Gastrocnemius medialis (tissue), 4 donors: ENCODE data around the gene ZNRF4. TPM values are rescaled to one million over a fixed set of nuclear protein-coding genes. Genes with fewer than 3 reads are reported as not detected.

Experiments used
- ATAC-seq, 2 donors: fragments of 150-250 bp; one replicate each; pipeline ENCODE4 v1.9.1; 2016
- DNase-seq, 2 donors: peaks; one replicate each; pipeline ENCODE4 v3.0.0-alpha.2; 2019
- H3K27ac ChIP-seq, 4 donors: fragments of 200-600 bp; sonication (generic); 1 replicate in 1 of 4; 2 replicates in 3 of 4; pipeline ENCODE4 v1.5.1; 2016 to 2018; ENCODE audit warnings: mild to moderate bottlenecking in 2 of 4, moderate library complexity in 1 of 4
- H3K27me3 ChIP-seq, 3 donors: fragments of 200-600 bp; sonication (generic) in 2 of 3; 1 replicate in 1 of 3; 2 replicates in 2 of 3; pipeline versions ENCODE4 v1.5.1 to v1.6.0; 2016 to 2019; ENCODE audit warnings: mild to moderate bottlenecking in 1 of 3, moderate library complexity in 1 of 3
- H3K36me3 ChIP-seq, 2 donors: fragments of 200-600 bp; sonication (generic) in 1 of 2; one replicate each; pipeline ENCODE4 v1.5.1; 2017 to 2018
- H3K4me1 ChIP-seq, 2 donors: fragments of 200-600 bp; sonication (generic) in 1 of 2; one replicate each; pipeline ENCODE4 v1.5.1; 2016 to 2017; ENCODE audit warnings: mild to moderate bottlenecking in 2 of 2
- H3K4me3 ChIP-seq, 4 donors: fragments of 200-600 bp; sonication (generic) in 3 of 4; 1 replicate in 1 of 4; 2 replicates in 3 of 4; pipeline ENCODE4 v1.5.1; 2016 to 2019; ENCODE audit warnings: mild to moderate bottlenecking in 2 of 4
- H3K9me3 ChIP-seq, 3 donors: fragments of 200-600 bp; sonication (generic) in 2 of 3; 1 replicate in 1 of 3; 2 replicates in 2 of 3; pipeline ENCODE4 v1.5.1; 2016 to 2019
- POLR2A ChIP-seq, 2 donors: fragments of 450-650 bp; IDR thresholded peaks; one replicate each; pipeline ENCODE4 v1.6.1; 2017; ENCODE audit warnings: antibody characterized with exemption in 2 of 2, mild to moderate bottlenecking in 2 of 2, moderate library complexity in 2 of 2
- in situ Hi-C, 4 donors: fragments of 200-750 bp; cut with MboI; loops; one replicate each; pipeline versions ENCODE4 v1.15.0 to v1.8.0; 2017; ENCODE audit warnings: low sequenced_read_pairs in 4 of 4
- intact Hi-C: fragments of 100-400 bp; cut with DNase I; formaldehyde crosslinking; loops from one replicate; pipeline ENCODE4 v1.15.1; 2023; ENCODE audit warnings: low total_unique reads
- total RNA-seq, 4 donors: library from RNA; depleted of rRNA; stranded (reverse); fragments of >200 nt; gene quantifications; one replicate each; pipeline versions ENCODE4 v1.1.0 to v1.2.3, GENCODE V29; 2016
- TF ChIP-seq, protein P1 (sequence below), 5 experiments: fragments of 450-650 bp in 3 of 5; fragments of 200-600 bp in 2 of 5; sonication (generic) in 2 of 5; IDR thresholded peaks in 4 of 5; conservative IDR thresholded peaks in 1 of 5; 1 replicate in 4 of 5; 2 replicates in 1 of 5; pipeline ENCODE4 v1.5.1; 2016 to 2019; ENCODE audit warnings: antibody characterized with exemption in 5 of 5, mild to moderate bottlenecking in 3 of 5, moderate library complexity in 3 of 5

Gene ZNRF4
- total RNA-seq, 4 donors from 2014 or later, result not detected

DNA sequence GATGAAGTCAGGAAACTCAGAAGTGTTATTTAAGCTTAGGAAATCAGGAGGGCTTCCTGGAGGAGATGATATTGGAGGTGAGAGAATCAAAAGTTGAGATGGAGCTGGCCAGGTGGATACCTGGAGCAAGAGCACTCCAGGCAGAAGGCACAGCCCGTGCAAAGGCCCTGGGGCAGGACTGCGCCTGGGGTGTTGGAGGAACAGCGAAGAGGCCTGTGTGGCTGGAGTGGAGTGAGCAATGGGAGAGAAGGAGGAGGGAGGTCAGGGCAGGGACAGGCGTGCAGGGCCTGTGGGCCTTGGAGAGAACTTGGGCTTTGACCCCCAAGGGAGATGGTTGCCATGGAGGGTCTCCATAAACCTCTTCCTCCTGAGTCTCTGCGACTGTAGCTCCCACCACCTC, 42.1 kb downstream of the ZNRF4 start:
- H3K4me3 ChIP-seq, result no peak overlapping the region
- intact Hi-C loops (no loop called here), in situ Hi-C loops (no loop called here)
- no peak for DNase-seq
- no peaks in the 10 kb centered on the region for H3K4me1 ChIP-seq
- no peaks in the 10 kb centered on the region for H3K9me3 ChIP-seq
- no peak for ATAC-seq
- no peak for TF ChIP-seq POLR2A (IDR thresholded peaks at IDR 0.05)
- TF ChIP-seq, protein P1, sequence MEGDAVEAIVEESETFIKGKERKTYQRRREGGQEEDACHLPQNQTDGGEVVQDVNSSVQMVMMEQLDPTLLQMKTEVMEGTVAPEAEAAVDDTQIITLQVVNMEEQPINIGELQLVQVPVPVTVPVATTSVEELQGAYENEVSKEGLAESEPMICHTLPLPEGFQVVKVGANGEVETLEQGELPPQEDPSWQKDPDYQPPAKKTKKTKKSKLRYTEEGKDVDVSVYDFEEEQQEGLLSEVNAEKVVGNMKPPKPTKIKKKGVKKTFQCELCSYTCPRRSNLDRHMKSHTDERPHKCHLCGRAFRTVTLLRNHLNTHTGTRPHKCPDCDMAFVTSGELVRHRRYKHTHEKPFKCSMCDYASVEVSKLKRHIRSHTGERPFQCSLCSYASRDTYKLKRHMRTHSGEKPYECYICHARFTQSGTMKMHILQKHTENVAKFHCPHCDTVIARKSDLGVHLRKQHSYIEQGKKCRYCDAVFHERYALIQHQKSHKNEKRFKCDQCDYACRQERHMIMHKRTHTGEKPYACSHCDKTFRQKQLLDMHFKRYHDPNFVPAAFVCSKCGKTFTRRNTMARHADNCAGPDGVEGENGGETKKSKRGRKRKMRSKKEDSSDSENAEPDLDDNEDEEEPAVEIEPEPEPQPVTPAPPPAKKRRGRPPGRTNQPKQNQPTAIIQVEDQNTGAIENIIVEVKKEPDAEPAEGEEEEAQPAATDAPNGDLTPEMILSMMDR (IDR thresholded peaks at IDR 0.05 in 4 of 5, conservative IDR thresholded peaks at IDR 0.05 in 1 of 5), result no peak
- H3K36me3 ChIP-seq, result no peaks in the 10 kb centered on the region
- no peak overlapping the region for H3K27ac ChIP-seq
- H3K27me3 ChIP-seq, result peaks cover 5 to 35% (median 30%) of the 10 kb centered on the region in 3 donors

DNA sequence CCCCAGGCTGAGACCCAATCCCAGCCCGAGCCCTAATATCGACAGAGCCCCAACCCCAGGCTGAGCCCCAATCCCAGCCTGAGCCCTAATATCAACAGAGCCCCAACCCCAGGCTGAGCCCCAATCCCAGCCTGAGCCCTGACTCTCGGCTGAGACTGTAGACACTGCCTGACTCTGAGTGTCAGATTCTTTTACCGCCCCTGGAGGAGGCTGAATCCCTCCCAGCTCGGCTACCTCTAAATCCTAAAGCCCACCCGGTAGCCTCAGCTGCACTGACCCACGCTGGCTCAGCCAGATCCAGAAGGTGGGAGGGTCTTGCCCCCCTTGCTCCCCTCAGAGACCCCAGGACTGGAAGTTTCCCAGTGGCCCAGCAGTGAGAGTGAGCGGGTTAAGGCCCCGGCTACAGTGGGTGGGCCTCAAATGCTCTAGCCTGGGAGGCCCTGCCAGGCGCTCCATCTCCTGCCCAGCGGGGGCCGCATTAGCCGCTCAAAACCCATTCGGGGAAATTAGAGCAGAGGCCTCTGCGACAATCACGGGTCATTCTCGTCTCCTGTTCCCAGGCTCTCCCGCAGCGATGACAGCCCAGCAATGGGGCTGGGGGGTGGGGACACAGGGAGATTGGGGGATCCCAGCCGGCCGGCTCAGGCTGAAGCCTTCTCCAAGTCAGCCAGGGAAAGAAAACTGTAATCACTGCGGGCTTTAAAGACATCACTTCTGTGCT, 43.8 kb downstream of the ZNRF4 start:
- DNase-seq (no peak), ATAC-seq (no peak)
- Histone ChIP-seq H3K4me3 (no peak overlapping the region), H3K27ac (no peak overlapping the region), H3K9me3 (peaks cover 0 to 5% (median 0%) of the 10 kb centered on the region in 3 donors), H3K36me3 (no peaks in the 10 kb centered on the region), H3K4me1 (no peaks in the 10 kb centered on the region), H3K27me3 (peaks cover 5 to 21% (median 19%) of the 10 kb centered on the region in 3 donors)
- in situ Hi-C loops, result no loop called here
- intact Hi-C loops, result no loop called here
- TF ChIP-seq POLR2A (IDR thresholded peaks at IDR 0.05), result no peak

DNA sequence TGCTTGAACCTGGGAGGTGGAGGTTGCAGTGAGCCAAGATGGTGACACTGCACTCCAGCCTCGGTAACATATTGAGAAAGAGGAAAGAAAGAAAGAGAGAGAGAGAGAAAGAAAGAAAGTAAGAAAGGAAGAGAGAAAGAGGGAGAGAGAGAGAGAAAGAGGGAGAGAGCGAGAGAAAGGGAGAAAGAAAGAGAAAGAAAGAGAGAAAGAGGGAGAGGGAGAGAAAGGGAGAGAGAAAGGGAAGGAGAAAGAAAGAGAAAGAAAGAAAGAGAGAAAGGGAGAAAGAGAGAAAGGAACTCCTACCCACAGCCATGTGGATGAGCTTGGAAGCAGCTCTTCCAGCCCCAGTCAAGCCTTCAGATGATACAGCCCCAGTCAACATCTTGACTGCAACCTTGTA, 46.7 kb downstream of the ZNRF4 start:
- no peaks in the 10 kb centered on the region for H3K4me1 ChIP-seq
- H3K27me3 ChIP-seq, result peaks cover under 1 to 15% (median 12%) of the 10 kb centered on the region in 3 donors
- H3K27ac ChIP-seq, result no peak overlapping the region
- intact Hi-C loops (no loop called here), in situ Hi-C loops (no loop called here)
- TF ChIP-seq, protein P1 (IDR thresholded peaks at IDR 0.05 in 4 of 5, conservative IDR thresholded peaks at IDR 0.05 in 1 of 5), result no peak
- no peak for TF ChIP-seq POLR2A (IDR thresholded peaks at IDR 0.05)
- ATAC-seq, result no peak
- no peak overlapping the region for H3K4me3 ChIP-seq
- no peaks in the 10 kb centered on the region for H3K36me3 ChIP-seq
- no peak for DNase-seq
- peaks cover 0 to 5% (median 0%) of the 10 kb centered on the region in 3 donors for H3K9me3 ChIP-seq

DNA sequence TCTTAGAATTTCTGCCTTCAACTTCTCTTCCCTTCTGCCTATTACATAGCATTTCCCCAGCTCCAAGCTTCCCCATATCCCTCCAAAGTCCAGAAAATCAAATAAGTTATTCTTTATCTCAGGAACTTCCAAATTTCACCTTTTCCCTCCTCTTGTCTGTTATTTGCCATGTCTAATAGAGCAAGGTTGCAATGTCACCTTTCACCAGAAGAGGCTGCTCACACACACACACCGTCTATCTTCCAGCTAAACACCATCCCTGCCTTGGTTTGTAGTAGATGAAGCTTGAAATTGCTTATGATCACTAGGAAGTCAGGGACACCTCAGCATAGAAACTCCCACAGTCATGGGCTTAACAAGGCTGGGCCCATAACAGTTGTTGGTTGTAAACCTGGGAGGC, 48.4 kb downstream of the ZNRF4 start:
- peaks cover 0 to 5% (median 0%) of the 10 kb centered on the region in 3 donors for H3K9me3 ChIP-seq
- TF ChIP-seq POLR2A (IDR thresholded peaks at IDR 0.05), result no peak
- TF ChIP-seq, protein P1 (IDR thresholded peaks at IDR 0.05 in 4 of 5, conservative IDR thresholded peaks at IDR 0.05 in 1 of 5), result no peak

DNA sequence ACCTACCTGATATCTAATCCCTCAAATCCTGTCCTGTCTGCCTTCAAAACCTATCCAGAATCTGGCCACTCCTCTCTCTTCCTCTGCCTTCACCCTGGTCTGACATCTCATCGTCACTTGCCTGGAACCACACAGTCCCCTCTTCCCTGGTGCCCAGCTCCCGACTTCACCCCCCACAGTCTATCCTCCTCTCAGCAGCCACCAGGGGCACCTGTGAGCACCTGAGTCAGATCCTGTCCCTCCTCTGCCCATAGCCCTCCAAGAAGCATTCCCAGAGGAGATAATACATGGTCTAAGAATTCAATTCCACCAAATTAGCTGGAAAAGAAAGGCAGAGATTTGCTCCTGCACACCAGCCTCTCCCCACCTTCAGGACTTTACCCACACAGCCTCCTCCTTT, 48.9 kb downstream of the ZNRF4 start:
- Histone ChIP-seq H3K4me3 (no peak overlapping the region), H3K27ac (no peak overlapping the region), H3K36me3 (no peaks in the 10 kb centered on the region), H3K27me3 (peaks cover 6 to 21% (median 8%) of the 10 kb centered on the region in 3 donors), H3K4me1 (no peaks in the 10 kb centered on the region), H3K9me3 (peaks cover 0 to 5% (median 0%) of the 10 kb centered on the region in 3 donors)
- intact Hi-C loops, result no loop called here
- DNase-seq, result no peak
- in situ Hi-C loops, result no loop called here
- ATAC-seq, result no peak
- TF ChIP-seq POLR2A (IDR thresholded peaks at IDR 0.05), result no peak
- TF ChIP-seq, protein P1 (IDR thresholded peaks at IDR 0.05 in 4 of 5, conservative IDR thresholded peaks at IDR 0.05 in 1 of 5), result no peak

More for the DNA sequence above, 48.4 kb downstream of the ZNRF4 start:
- in situ Hi-C loops, result no loop called here
- Histone ChIP-seq H3K27ac (no peak overlapping the region), H3K4me3 (no peak overlapping the region), H3K36me3 (no peaks in the 10 kb centered on the region), H3K27me3 (peaks cover 8 to 24% (median 9%) of the 10 kb centered on the region in 3 donors), H3K4me1 (no peaks in the 10 kb centered on the region)
- DNase-seq, result no peak
- intact Hi-C loops, result no loop called here
- no peak for ATAC-seq

Other genes starting within 250 kb of the ZNRF4 start
- 10 to 100 TPM; 21.1 to 68.5 (median 42.3) TPM for gene PTPRS, start 114.6 kb upstream of the ZNRF4 start, total RNA-seq
- under 1 TPM in 1 of 4 donors, not detected in 3; 0.10 TPM for gene TINCR, start 112.5 kb downstream of the ZNRF4 start, total RNA-seq
- gene SAFB2, start 167.4 kb downstream of the ZNRF4 start, total RNA-seq, result 10 to 100 TPM; 13.7 to 19.8 (median 18.4) TPM
- 10 to 100 TPM; 29.8 to 60.0 (median 56.1) TPM for gene SAFB, start 167.7 kb downstream of the ZNRF4 start, total RNA-seq
- 100 to 1,000 TPM in 1 of 4 donors, 10 to 100 TPM in 3; 45.7 to 122 (median 74.8) TPM for gene MICOS13, start 225.1 kb downstream of the ZNRF4 start, total RNA-seq
- gene HSD11B1L, start 225.6 kb downstream of the ZNRF4 start, total RNA-seq, result 10 to 100 TPM in 3 of 4 donors, 1 to 10 TPM in 1; 5.8 to 33.2 (median 21.5) TPM
- 100 to 1,000 TPM; 329 to 784 (median 462) TPM for gene RPL36, start 234.9 kb downstream of the ZNRF4 start, total RNA-seq